Stimulated activated CD4-positive, alpha-beta T cell treated with anti-CD3 and anti-CD28 coated beads, Interleukin-1b, Interleukin-23, amount 100 ng/mL, for 1 hour (primary cell): ENCODE data around the gene PKD1L1.
"Not testable (repeated sequence)": the region's sequence is repeated elsewhere in the genome, so short reads cannot be mapped to it uniquely, and the experiment has no call there.

Source experiments
- DNase-seq, 2 donors: peaks; one replicate each; pipeline ENCODE4 v3.0.0-alpha.2; 2020; ENCODE audit warnings: low read depth in 2 of 2

The PKD1L1 gene

GRCh38 chr7:47948141-47948790 lies at the start of gene PKD1L1:
Gene PKD1L1, minus strand, starts transcription at chr7:47948466. Its CDS starts 26 bp downstream, at chr7:47948440.
- DNase-seq: no peak

- no peak for DNase-seq
Observed at GRCh38 chr7:47992446-47992845, 44.2 kb upstream of the PKD1L1 start.

- DNase-seq: peak; percentile 67 to 69
Observed at GRCh38 chr7:47991741-47992311, 43.6 kb upstream of the PKD1L1 start.

GRCh38 chr7:47991270-47991669 lies 43.0 kb upstream of the PKD1L1 start:
- DNase-seq: no peak

- no peak for DNase-seq
Observed at GRCh38 chr7:47990592-47990991, 42.3 kb upstream of the PKD1L1 start.

- not testable (repeated sequence) for DNase-seq
Observed at GRCh38 chr7:47989607-47990400, 41.5 kb upstream of the PKD1L1 start.

GRCh38 chr7:47988496-47989386 lies 40.5 kb upstream of the PKD1L1 start:
- DNase-seq: no peak

GRCh38 chr7:47982610-47983009 lies 34.3 kb upstream of the PKD1L1 start:
- no peak for DNase-seq

GRCh38 chr7:47980648-47981047 lies 32.4 kb upstream of the PKD1L1 start:
- not testable (repeated sequence) for DNase-seq

GRCh38 chr7:47979832-47980181 lies 31.5 kb upstream of the PKD1L1 start:
- no peak for DNase-seq

GRCh38 chr7:47979145-47979831 lies 31.0 kb upstream of the PKD1L1 start, which contains the start of gene HUS1:
Gene HUS1, minus strand, starts transcription at chr7:47979615. Its CDS starts 96 bp downstream, at chr7:47979519.
- DNase-seq: peak; percentile 86 to 90

- DNase-seq: no peak
Observed at GRCh38 chr7:47978790-47979144, 30.5 kb upstream of the PKD1L1 start.

- no peak for DNase-seq
Observed at GRCh38 chr7:47973739-47974138, 25.5 kb upstream of the PKD1L1 start.

- DNase-seq: no peak
Observed at GRCh38 chr7:47970761-47971160, 22.5 kb upstream of the PKD1L1 start.

GRCh38 chr7:47968847-47969774 lies 20.8 kb upstream of the PKD1L1 start:
- peak in 1 of 2 donors; percentile 21 for DNase-seq

- DNase-seq: no peak
Observed at GRCh38 chr7:47967708-47968107, 19.4 kb upstream of the PKD1L1 start.

- DNase-seq: no peak
Observed at GRCh38 chr7:47967123-47967522, 18.9 kb upstream of the PKD1L1 start.

- DNase-seq: no peak
Observed at GRCh38 chr7:47965456-47965855, 17.2 kb upstream of the PKD1L1 start.

- no peak for DNase-seq
Observed at GRCh38 chr7:47962262-47962661, 14.0 kb upstream of the PKD1L1 start.

- DNase-seq: no peak
Observed at GRCh38 chr7:47957156-47957555, 8.9 kb upstream of the PKD1L1 start.
